ENCODE measurements around the gene PCDHA9.
"Not testable (repeated sequence)": the region's sequence is repeated elsewhere in the genome, so short reads cannot be mapped to it uniquely, and the experiment has no call there.

The PCDHA9 gene

DNA sequence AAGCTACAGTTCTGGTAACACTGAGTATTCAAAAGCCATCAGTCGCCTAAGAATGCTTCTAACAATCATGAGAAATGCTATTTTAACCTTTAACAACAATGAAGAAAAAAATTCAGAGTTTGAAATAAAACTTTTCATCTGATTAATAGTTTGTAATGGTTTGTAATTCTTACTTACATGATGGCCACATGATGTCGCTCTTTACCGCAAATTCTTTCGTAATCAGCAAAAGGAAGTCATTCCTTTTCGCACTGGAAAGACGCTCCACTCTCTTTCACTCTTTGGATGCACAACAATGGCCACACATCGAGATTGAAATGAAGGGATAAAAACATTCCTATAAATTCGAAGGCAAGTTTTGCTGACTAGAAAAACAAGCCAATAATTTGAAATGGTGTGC, 14.2 kb upstream of the PCDHA9 start, which contains the start of gene PCDHA7:
Gene PCDHA7 (plus strand): TSS at position 277 of the 400 bp plus-strand sequence. CDS start 115 bp downstream, at position 392.
- no peak for DNase-seq (ENCODE audit: low read depth in 2 of 3, low spot score in 2 of 3)

DNA sequence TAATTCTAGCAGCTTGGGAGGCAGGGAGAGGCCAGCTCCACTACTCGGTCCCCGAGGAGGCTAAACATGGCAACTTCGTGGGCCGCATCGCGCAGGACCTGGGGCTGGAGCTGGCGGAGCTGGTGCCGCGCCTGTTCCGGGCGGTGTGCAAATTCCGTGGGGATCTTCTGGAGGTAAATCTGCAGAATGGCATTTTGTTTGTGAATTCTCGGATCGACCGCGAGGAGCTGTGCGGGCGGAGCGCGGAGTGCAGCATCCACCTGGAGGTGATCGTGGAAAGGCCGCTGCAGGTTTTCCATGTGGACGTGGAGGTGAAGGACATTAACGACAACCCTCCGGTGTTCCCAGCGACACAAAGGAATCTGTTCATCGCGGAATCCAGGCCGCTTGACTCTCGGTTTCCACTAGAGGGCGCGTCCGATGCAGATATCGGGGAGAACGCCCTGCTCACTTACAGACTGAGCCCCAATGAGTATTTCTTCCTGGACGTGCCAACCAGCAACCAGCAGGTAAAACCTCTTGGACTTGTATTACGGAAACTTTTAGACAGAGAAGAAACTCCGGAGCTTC, 13.7 kb upstream of the PCDHA9 start:
- not testable (repeated sequence) for DNase-seq (ENCODE audit: low read depth in 2 of 3, low spot score in 2 of 3)

GRCh38 chr5:140835622-140836510, 12.3 kb upstream of the PCDHA9 start:
- no peak for DNase-seq (ENCODE audit: low read depth in 2 of 3, low spot score in 2 of 3)

DNA sequence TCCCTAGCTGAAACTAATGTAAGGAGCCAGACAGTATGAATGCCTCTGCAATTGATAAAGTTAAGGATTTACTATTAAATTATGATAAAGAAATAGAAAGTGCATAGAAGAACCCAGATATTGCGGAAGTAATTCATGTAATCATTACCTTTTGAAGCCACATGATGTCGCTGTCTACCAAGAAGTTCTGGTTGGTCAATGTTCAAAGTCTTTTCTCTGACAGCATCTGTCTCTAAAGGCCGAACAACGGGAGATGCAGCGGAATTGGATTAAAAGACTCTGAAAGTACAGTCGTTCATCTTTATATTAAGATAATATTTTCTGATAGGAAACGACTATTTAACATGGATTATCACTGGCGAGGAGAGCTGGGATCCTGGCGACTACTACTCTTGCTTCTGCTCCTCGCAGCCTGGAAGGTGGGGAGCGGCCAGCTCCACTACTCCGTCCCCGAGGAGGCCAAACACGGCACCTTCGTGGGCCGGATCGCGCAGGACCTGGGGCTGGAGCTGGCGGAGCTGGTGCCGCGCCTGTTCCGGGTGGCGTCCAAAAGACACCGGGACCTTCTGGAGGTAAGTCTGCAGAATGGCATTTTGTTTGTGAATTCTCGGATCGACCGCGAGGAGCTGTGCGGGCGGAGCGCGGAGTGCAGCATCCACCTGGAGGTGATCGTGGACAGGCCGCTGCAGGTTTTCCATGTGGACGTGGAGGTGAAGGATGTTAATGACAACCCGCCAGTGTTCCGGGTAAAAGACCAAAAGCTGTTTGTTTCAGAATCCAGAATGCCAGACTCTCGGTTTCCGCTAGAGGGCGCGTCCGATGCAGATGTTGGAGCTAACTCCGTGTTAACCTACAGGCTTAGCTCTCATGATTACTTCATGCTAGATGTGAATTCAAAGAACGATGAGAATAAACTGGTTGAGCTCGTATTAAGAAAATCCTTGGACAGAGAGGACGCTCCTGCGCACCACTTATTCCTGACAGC, 6.9 kb upstream of the PCDHA9 start, which contains the start of gene PCDHA8:
Gene PCDHA8 (plus strand): TSS at position 210 of the 985 bp plus-strand sequence. CDS start 135 bp downstream, at position 345.
- DNase-seq (ENCODE audit: low read depth in 2 of 3, low spot score in 2 of 3): no peak

GRCh38 chr5:140842798-140843733, 5.1 kb upstream of the PCDHA9 start:
- DNase-seq (ENCODE audit: low read depth in 2 of 3, low spot score in 2 of 3): no peak

DNA sequence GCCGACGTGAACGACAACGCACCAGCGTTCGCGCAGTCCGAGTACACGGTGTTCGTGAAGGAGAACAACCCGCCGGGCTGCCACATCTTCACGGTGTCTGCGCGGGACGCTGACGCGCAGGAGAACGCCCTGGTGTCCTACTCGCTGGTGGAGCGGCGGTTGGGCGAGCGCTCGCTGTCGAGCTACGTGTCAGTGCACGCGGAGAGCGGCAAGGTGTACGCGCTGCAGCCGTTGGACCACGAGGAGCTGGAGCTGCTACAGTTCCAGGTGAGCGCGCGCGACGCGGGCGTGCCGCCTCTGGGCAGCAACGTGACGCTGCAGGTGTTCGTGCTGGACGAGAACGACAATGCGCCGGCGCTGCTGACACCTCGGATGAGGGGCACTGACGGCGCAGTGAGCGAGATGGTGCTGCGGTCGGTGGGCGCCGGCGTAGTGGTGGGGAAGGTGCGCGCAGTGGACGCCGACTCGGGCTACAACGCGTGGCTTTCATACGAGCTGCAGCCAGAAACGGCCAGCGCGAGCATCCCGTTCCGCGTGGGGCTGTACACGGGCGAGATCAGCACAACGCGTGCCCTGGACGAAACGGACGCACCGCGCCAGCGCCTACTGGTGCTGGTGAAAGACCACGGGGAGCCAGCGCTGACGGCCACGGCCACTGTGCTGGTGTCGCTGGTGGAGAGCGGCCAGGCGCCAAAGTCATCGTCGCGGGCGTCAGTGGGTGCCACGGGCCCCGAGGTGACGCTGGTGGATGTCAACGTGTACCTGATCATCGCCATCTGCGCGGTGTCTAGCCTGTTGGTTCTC, 1.9 kb downstream of the PCDHA9 start:
- DNase-seq (ENCODE audit: low read depth in 2 of 3, low spot score in 2 of 3): not testable (repeated sequence)

DNA sequence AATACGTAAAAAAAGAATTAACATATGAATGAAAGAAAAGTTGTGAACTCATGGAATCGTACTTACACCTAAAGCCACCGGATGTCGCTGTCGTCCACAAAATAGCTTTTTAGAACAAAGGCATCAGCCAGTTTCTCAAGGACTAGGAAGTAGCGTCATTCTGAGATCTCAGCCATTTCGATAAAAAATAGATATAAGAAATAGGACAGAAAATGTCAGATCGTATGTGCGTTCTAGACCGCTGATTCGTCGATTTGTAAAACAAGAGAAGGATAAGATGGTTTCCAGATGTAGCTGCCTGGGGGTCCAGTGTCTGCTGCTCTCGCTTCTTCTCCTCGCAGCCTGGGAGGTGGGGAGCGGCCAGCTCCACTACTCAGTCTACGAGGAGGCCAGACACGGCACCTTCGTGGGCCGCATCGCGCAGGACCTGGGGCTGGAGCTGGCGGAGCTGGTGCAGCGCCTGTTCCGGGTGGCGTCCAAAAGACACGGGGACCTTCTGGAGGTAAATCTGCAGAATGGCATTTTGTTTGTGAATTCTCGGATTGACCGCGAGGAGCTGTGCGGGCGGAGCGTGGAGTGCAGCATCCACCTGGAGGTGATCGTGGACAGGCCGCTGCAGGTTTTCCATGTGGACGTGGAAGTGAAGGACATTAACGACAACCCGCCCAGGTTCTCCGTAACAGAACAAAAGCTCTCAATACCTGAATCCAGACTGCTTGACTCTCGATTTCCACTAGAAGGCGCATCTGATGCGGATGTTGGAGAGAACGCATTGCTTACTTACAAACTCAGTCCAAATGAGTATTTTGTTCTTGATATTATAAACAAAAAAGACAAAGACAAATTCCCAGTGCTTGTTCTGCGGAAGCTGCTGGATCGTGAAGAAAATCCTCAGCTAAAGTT, 7.8 kb downstream of the PCDHA9 start, which contains the start of gene PCDHA10:
Gene PCDHA10 (plus strand): TSS at position 126 of the 903 bp plus-strand sequence. CDS start 152 bp downstream, at position 278.
- no peak for DNase-seq (ENCODE audit: low read depth in 2 of 3, low spot score in 2 of 3)

GRCh38 chr5:140857177-140857986, 9.2 kb downstream of the PCDHA9 start:
- no peak for DNase-seq (ENCODE audit: low read depth in 2 of 3, low spot score in 2 of 3)

DNA sequence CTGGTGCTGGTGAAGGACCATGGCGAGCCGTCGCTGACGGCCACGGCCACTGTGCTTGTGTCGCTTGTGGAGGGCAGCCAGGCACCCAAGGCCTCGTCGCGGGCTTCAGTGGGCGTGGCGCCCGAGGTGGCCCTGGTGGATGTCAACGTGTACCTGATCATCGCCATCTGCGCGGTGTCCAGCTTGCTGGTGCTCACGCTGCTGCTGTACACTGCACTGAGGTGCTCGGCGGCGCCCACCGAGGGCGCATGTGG, 9.7 kb downstream of the PCDHA9 start:
- no peak for DNase-seq (ENCODE audit: low read depth in 2 of 3, low spot score in 2 of 3)

DNA sequence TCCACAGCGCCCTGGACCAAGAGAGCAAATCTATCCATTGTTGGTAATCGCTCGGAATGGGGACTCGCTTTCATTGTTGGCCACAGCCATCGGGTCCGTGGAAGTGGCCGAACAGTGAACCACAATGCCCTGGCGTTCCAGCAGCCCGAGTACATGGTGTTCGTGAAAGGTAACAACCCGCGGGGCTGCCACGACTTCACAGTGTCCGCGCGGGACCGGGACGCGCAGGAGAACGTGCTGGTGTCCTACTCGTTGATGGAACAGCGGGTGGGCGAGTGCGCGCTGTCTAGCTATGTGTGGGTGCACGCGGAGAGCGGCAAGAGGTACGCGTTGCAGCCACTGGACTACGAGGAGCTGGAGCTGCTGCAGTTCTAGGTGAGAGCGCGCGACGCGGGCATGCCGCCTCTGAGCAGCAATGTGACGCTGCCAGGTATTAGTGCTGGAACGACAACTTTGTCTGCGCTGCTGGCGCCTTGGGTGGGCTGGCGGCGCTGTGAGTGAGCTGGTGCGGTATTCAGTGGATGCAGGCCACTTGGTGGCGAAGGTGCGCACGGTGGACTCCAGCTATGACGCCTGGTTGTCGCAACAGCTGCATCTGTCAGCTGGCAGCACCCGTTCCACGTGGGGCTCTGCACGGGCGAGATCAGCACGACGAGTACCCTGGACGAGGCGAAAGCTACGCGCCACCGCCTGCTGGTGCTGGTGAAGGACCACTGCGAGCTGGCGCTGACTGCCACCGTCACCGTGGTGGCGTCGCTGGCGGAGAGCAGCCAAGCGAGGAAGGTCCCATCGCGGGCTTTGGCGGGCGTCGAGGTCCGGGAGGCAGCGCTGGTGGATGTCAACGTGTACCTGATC, 14.5 kb downstream of the PCDHA9 start:
- DNase-seq (ENCODE audit: low read depth in 2 of 3, low spot score in 2 of 3): no peak

DNA sequence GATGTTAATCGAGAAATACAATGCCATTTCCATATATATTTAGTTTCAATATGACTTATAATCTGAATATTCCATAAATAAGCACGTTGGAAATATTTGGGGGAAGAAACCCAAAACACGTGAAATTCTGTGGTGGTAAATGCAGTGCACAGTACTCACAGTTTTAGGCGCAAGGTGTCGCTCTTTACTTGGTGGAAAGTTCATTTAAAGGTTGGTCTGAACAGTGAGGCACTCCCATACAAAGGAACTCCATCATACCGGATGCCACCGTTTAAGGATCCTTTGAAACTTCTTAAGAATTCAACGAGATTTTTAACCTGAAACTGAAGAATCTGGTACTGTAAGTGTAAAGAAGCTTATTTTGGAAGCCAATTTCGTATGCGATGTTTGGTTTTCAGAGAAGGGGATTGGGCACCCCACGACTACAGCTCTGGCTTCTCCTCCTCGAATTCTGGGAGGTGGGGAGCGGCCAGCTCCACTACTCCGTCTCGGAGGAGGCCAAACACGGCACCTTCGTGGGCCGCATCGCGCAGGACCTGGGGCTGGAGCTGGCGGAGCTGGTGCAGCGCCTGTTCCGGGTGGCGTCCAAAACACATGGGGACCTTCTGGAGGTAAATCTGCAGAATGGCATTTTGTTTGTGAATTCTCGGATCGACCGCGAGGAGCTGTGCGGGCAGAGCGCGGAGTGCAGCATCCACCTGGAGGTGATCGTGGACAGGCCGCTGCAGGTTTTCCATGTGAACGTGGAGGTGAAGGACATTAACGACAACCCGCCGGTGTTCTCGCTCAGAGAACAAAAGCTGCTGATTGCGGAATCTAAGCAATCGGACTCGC, 20.8 kb downstream of the PCDHA9 start, which contains the start of gene PCDHA11:
Gene PCDHA11 (plus strand): TSS at position 237 of the 834 bp plus-strand sequence. CDS start 147 bp downstream, at position 384.
- DNase-seq (ENCODE audit: low read depth in 2 of 3, low spot score in 2 of 3): no peak

- DNase-seq (ENCODE audit: low read depth in 2 of 3, low spot score in 2 of 3): no peak
Measured at GRCh38 chr5:140869555-140869886, 21.3 kb downstream of the PCDHA9 start.

- no peak for DNase-seq (ENCODE audit: low read depth in 2 of 3, low spot score in 2 of 3)
Measured at GRCh38 chr5:140870221-140871201, 22.3 kb downstream of the PCDHA9 start.
